ENCODE measurements around the gene CREBBP. TPM values are rescaled to one million over a fixed set of nuclear protein-coding genes. Genes with fewer than 3 reads are reported as not detected.
A peak's percentile ranks its signal among the peaks of the same experiment; 100 is the strongest.

The CREBBP gene
- total and polyA plus RNA-seq, 9 of the 15 experiments (the other 6 are each of a cell fraction or from before 2014, with no cell fraction given): 0.70 to 24.8 (median 5.6) TPM

GRCh38 chr16:3880623-3881498, at the start of gene CREBBP (continued):
- TF ChIP-seq ZNF507 (tag; conservative IDR thresholded peaks at IDR 0.05): no peak
- TF ChIP-seq, protein P1, sequence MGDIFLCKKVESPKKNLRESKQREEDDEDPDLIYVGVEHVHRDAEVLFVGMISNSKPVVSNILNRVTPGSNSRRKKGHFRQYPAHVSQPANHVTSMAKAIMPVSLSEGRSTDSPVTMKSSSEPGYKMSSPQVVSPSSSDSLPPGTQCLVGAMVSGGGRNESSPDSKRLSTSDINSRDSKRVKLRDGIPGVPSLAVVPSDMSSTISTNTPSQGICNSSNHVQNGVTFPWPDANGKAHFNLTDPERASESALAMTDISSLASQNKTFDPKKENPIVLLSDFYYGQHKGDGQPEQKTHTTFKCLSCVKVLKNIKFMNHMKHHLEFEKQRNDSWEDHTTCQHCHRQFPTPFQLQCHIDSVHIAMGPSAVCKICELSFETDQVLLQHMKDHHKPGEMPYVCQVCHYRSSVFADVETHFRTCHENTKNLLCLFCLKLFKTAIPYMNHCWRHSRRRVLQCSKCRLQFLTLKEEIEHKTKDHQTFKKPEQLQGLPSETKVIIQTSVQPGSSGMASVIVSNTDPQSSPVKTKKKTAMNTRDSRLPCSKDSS (IDR thresholded peaks at IDR 0.05; ENCODE audit: low read depth, partially characterized antibody): no peak
- TF ChIP-seq ATF3 (IDR thresholded peaks at IDR 0.05): no peak
- TF ChIP-seq ATF3 (CRISPR knock-in tag; conservative IDR thresholded peaks at IDR 0.05): no peak
- no peak for TF ChIP-seq TRIM24 (IDR thresholded peaks at IDR 0.05)
- TF ChIP-seq NFE2 (IDR thresholded peaks at IDR 0.05; ENCODE audit: low read depth): no peak
- TF ChIP-seq KLF6 (CRISPR knock-in tag; IDR thresholded peaks at IDR 0.05; ENCODE audit: borderline replicate concordance): no peak
- no peak for TF ChIP-seq ZNF551 (CRISPR knock-in tag; IDR thresholded peaks at IDR 0.05)
- no peak for TF ChIP-seq LARP7 (IDR thresholded peaks at IDR 0.05)
- TF ChIP-seq ZNF324 (CRISPR knock-in tag; IDR thresholded peaks at IDR 0.05): no peak
- peak; percentile 77 for TF ChIP-seq CREB1 (IDR thresholded peaks at IDR 0.05)
- TF ChIP-seq CREB1 (CRISPR knock-in tag; IDR thresholded peaks at IDR 0.05): 0 out of 2 replicates have a peak, but pooled peaks have one; percentile 47
- TF ChIP-seq CCAR2 (IDR thresholded peaks at IDR 0.05; ENCODE audit: low read depth, low read length): no peak
- TF ChIP-seq RBM25 (IDR thresholded peaks at IDR 0.05; ENCODE audit: low read depth, low read length, severe bottlenecking): peak; percentile 13
- TF ChIP-seq, protein P2, sequence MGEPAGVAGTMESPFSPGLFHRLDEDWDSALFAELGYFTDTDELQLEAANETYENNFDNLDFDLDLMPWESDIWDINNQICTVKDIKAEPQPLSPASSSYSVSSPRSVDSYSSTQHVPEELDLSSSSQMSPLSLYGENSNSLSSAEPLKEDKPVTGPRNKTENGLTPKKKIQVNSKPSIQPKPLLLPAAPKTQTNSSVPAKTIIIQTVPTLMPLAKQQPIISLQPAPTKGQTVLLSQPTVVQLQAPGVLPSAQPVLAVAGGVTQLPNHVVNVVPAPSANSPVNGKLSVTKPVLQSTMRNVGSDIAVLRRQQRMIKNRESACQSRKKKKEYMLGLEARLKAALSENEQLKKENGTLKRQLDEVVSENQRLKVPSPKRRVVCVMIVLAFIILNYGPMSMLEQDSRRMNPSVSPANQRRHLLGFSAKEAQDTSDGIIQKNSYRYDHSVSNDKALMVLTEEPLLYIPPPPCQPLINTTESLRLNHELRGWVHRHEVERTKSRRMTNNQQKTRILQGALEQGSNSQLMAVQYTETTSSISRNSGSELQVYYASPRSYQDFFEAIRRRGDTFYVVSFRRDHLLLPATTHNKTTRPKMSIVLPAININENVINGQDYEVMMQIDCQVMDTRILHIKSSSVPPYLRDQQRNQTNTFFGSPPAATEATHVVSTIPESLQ (CRISPR knock-in tag; IDR thresholded peaks at IDR 0.05): no peak
- TF ChIP-seq MAFF (IDR thresholded peaks at IDR 0.05; ENCODE audit: low read length): no peak
- TF ChIP-seq POLR3A (IDR thresholded peaks at IDR 0.05; ENCODE audit: borderline replicate concordance, extremely low read depth, insufficient read depth, insufficient read length): no peak
- peak; percentile 94 for TF ChIP-seq ZNF384 (IDR thresholded peaks at IDR 0.05; ENCODE audit: low read depth, low read length)
- TF ChIP-seq PRPF4 (IDR thresholded peaks at IDR 0.05; ENCODE audit: insufficient read depth, low read depth, low read length, poor library complexity, severe bottlenecking): no peak
- TF ChIP-seq CC2D1A (IDR thresholded peaks at IDR 0.05): no peak
- no peak for TF ChIP-seq NR2C1 (IDR thresholded peaks at IDR 0.05)
- TF ChIP-seq NR2C1 (tag; IDR thresholded peaks at IDR 0.05): no peak
- TF ChIP-seq SMARCA4 (IDR thresholded peaks at IDR 0.05): no peak
- TF ChIP-seq ESRRB (CRISPR knock-in tag; IDR thresholded peaks at IDR 0.05; ENCODE audit: borderline replicate concordance): no peak
- TF ChIP-seq TEAD1 (CRISPR knock-in tag; IDR thresholded peaks at IDR 0.05): no peak

Data from K562 (cell line).